ENCODE data around the gene TPPP3.

TPPP3 gene

DNA sequence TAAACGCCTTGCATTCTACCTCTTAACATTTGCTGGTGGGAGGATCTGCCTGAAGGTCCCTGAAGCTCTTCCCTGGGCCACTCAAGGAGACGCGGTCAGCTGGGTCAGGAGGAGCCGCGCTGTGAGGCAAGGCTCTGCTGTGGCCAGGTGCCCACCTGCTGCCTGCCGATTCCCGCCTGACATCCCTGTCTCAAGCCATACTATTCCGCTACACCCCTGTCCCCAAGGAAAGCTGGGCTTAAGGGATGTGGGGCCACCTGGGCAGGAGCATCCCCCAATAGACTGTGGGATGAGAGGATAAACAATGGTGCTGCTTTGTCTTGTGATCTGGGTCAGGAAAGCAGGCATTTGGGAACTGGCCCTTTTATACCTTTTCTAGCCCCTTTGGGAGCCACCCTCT lies 5.1 kb downstream of the TPPP3 start:
- H3K27ac ChIP-seq (ENCODE audit: low read depth, low read length): no peak overlapping the region
- no CpG with 5 or more reads among the region's 8 CpGs for WGBS (ENCODE audit: extremely low coverage, insufficient coverage, insufficient read length)
- no peak for DNase-seq

DNA sequence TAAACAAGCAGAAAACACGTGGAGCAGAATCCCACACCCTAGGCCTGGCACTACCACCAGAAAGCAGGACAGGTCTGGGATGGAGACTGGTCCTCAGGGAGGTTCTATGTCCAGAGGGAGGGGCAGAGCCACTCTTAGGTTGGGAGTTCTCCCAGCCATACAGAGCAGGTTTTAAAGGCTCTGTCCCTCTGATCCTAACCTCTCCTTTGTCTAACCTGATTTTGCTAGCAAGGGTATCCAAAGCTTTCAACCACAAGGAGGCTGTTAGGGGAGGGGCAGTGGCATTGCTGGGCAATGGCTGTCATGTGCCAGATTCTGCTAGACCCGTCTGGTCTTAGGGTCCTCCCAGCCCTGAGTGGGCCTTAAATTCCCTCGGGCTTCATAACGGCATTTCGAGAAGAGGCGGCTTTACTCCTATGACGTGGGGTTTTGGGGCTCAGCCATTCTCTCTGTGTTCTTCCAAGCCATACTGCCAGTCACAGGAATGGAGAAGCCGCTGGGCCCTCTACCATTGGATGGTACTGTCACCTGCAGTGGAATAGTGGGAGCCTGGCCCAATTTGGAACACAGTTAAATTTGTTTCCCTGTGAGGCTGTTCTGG lies 5.7 kb downstream of the TPPP3 start:
- H2BK5ac ChIP-seq (ENCODE audit: low read depth, low read length, poor library complexity): no peak overlapping the region
- DNase-seq: no peak
- H2BK12ac ChIP-seq (ENCODE audit: low read length): no peak overlapping the region
- no peak overlapping the region for H3K23ac ChIP-seq (ENCODE audit: low read length)
- no peak overlapping the region for H4K12ac ChIP-seq (ENCODE audit: low read depth, low read length)
- no peak overlapping the region for H3K9ac ChIP-seq (ENCODE audit: low read length)
- no peak overlapping the region for H3K4ac ChIP-seq (ENCODE audit: low read depth, low read length)
- no peaks in the 10 kb centered on the region for H3K79me1 ChIP-seq (ENCODE audit: low read length)
- no peak overlapping the region for H2BK120ac ChIP-seq (ENCODE audit: insufficient read depth, low read length, poor library complexity)
- H3K18ac ChIP-seq (ENCODE audit: low read length): no peak overlapping the region
- no peaks in the 10 kb centered on the region for H3K4me1 ChIP-seq (ENCODE audit: control insufficient read depth in 1 of 2, insufficient read depth in 2 of 2, low read length in 2 of 2)
- H3K4me2 ChIP-seq (ENCODE audit: low read length): no peak overlapping the region
- H3K9me3 ChIP-seq (ENCODE audit: insufficient read depth, low read depth, low read length): peaks cover 2% of the 10 kb centered on the region
- H2AFZ ChIP-seq (ENCODE audit: insufficient read depth, low read length, poor library complexity): no peak overlapping the region
- no peaks in the 10 kb centered on the region for H3K79me2 ChIP-seq (ENCODE audit: control insufficient read depth, insufficient read depth, low read length, poor library complexity)
- H3K36me3 ChIP-seq (ENCODE audit: control insufficient read depth in 1 of 2, insufficient read depth in 2 of 2, low read length in 2 of 2): no peaks in the 10 kb centered on the region
- no peak overlapping the region for H4K8ac ChIP-seq (ENCODE audit: low read depth, low read length)
- no CpG with 5 or more reads among the region's 8 CpGs for WGBS (ENCODE audit: extremely low coverage, insufficient coverage, insufficient read length)
- no peak overlapping the region for H2AK5ac ChIP-seq (ENCODE audit: low read length)
- no peak overlapping the region for H3K27ac ChIP-seq (ENCODE audit: low read depth, low read length)
- H4K91ac ChIP-seq (ENCODE audit: low read depth, low read length): no peak overlapping the region
- H3K14ac ChIP-seq (ENCODE audit: low read length): no peak overlapping the region
- H3K27me3 ChIP-seq (ENCODE audit: insufficient read depth, low read length): peaks cover 1% of the 10 kb centered on the region
- no peak overlapping the region for H3K4me3 ChIP-seq (ENCODE audit: low read depth, low read length)

More for the DNA sequence above, 5.1 kb downstream of the TPPP3 start:
- H3K79me1 ChIP-seq (ENCODE audit: low read length): no peaks in the 10 kb centered on the region
- no peak overlapping the region for H2AFZ ChIP-seq (ENCODE audit: insufficient read depth, low read length, poor library complexity)
- H4K91ac ChIP-seq (ENCODE audit: low read depth, low read length): no peak overlapping the region
- peaks cover 0 to 3% of the 10 kb centered on the region in 2 experiments for H3K4me1 ChIP-seq (ENCODE audit: control insufficient read depth in 1 of 2, insufficient read depth in 2 of 2, low read length in 2 of 2)
- H3K27me3 ChIP-seq (ENCODE audit: insufficient read depth, low read length): peaks cover 8% of the 10 kb centered on the region
- no peak overlapping the region for H2BK120ac ChIP-seq (ENCODE audit: insufficient read depth, low read length, poor library complexity)
- no peak overlapping the region for H4K12ac ChIP-seq (ENCODE audit: low read depth, low read length)
- no peaks in the 10 kb centered on the region for H3K36me3 ChIP-seq (ENCODE audit: control insufficient read depth in 1 of 2, insufficient read depth in 2 of 2, low read length in 2 of 2)
- no peak overlapping the region for H3K23ac ChIP-seq (ENCODE audit: low read length)
- no peak overlapping the region for H3K9ac ChIP-seq (ENCODE audit: low read length)
- no peak overlapping the region for H3K18ac ChIP-seq (ENCODE audit: low read length)
- H2BK12ac ChIP-seq (ENCODE audit: low read length): no peak overlapping the region
- no peak overlapping the region for H2BK5ac ChIP-seq (ENCODE audit: low read depth, low read length, poor library complexity)
- H3K4me2 ChIP-seq (ENCODE audit: low read length): no peak overlapping the region
- peaks cover 2% of the 10 kb centered on the region for H3K9me3 ChIP-seq (ENCODE audit: insufficient read depth, low read depth, low read length)
- H3K4ac ChIP-seq (ENCODE audit: low read depth, low read length): no peak overlapping the region
- H3K79me2 ChIP-seq (ENCODE audit: control insufficient read depth, insufficient read depth, low read length, poor library complexity): no peaks in the 10 kb centered on the region
- H3K4me3 ChIP-seq (ENCODE audit: low read depth, low read length): no peak overlapping the region
- no peak overlapping the region for H2AK5ac ChIP-seq (ENCODE audit: low read length)
- H3K14ac ChIP-seq (ENCODE audit: low read length): no peak overlapping the region
- H4K8ac ChIP-seq (ENCODE audit: low read depth, low read length): no peak overlapping the region

DNA sequence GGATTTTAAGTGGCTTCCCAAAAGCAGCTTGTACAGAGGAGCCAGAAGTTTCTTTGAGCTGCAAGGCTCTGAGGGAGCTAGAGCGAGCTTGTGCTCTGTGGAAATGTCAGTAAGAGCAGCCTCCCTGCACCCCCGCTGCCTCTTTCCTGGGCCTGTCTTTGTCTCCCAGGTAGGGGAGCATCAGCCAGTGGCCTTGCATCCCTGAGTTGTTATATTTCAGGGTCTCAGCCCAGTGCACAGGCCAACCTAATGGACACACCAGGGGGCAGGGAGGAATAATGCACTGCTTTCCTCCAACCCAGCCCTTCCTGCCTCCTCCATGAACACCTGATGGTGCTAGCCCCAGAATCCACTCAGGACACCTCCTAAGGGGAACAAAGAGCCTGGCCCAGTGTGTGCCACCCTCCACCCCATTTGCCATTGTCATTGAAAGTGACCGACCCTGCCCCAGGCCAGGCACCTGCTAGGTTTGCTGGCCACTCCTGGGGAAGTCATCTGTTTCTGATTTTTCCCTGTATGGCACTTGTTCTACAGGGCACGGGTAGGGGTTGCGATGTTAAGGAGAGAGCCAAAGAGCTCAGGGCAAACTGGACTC lies 6.3 kb downstream of the TPPP3 start:
- no peak overlapping the region for H3K27ac ChIP-seq (ENCODE audit: low read depth, low read length)
- H3K4me3 ChIP-seq (ENCODE audit: low read depth, low read length): no peak overlapping the region
- H3K9me3 ChIP-seq (ENCODE audit: insufficient read depth, low read depth, low read length): peaks cover 2% of the 10 kb centered on the region
- no peak overlapping the region for H2AK5ac ChIP-seq (ENCODE audit: low read length)
- no peak for DNase-seq
- no CpG with 5 or more reads among the region's 5 CpGs for WGBS (ENCODE audit: extremely low coverage, insufficient coverage, insufficient read length)
- H3K4me2 ChIP-seq (ENCODE audit: low read length): no peak overlapping the region
- H3K79me2 ChIP-seq (ENCODE audit: control insufficient read depth, insufficient read depth, low read length, poor library complexity): no peaks in the 10 kb centered on the region
- H2BK120ac ChIP-seq (ENCODE audit: insufficient read depth, low read length, poor library complexity): no peak overlapping the region
- no peak overlapping the region for H3K14ac ChIP-seq (ENCODE audit: low read length)
- H2BK12ac ChIP-seq (ENCODE audit: low read length): no peak overlapping the region
- H3K4me1 ChIP-seq (ENCODE audit: control insufficient read depth in 1 of 2, insufficient read depth in 2 of 2, low read length in 2 of 2): no peaks in the 10 kb centered on the region
- no peaks in the 10 kb centered on the region for H3K36me3 ChIP-seq (ENCODE audit: control insufficient read depth in 1 of 2, insufficient read depth in 2 of 2, low read length in 2 of 2)
- H3K23ac ChIP-seq (ENCODE audit: low read length): no peak overlapping the region
- H2AFZ ChIP-seq (ENCODE audit: insufficient read depth, low read length, poor library complexity): no peak overlapping the region
- no peak overlapping the region for H4K8ac ChIP-seq (ENCODE audit: low read depth, low read length)
- no peaks in the 10 kb centered on the region for H3K27me3 ChIP-seq (ENCODE audit: insufficient read depth, low read length)
- no peak overlapping the region for H4K91ac ChIP-seq (ENCODE audit: low read depth, low read length)
- no peaks in the 10 kb centered on the region for H3K79me1 ChIP-seq (ENCODE audit: low read length)
- H3K9ac ChIP-seq (ENCODE audit: low read length): no peak overlapping the region
- no peak overlapping the region for H2BK5ac ChIP-seq (ENCODE audit: low read depth, low read length, poor library complexity)
- no peak overlapping the region for H4K12ac ChIP-seq (ENCODE audit: low read depth, low read length)
- H3K18ac ChIP-seq (ENCODE audit: low read length): no peak overlapping the region
- no peak overlapping the region for H3K4ac ChIP-seq (ENCODE audit: low read depth, low read length)

DNA sequence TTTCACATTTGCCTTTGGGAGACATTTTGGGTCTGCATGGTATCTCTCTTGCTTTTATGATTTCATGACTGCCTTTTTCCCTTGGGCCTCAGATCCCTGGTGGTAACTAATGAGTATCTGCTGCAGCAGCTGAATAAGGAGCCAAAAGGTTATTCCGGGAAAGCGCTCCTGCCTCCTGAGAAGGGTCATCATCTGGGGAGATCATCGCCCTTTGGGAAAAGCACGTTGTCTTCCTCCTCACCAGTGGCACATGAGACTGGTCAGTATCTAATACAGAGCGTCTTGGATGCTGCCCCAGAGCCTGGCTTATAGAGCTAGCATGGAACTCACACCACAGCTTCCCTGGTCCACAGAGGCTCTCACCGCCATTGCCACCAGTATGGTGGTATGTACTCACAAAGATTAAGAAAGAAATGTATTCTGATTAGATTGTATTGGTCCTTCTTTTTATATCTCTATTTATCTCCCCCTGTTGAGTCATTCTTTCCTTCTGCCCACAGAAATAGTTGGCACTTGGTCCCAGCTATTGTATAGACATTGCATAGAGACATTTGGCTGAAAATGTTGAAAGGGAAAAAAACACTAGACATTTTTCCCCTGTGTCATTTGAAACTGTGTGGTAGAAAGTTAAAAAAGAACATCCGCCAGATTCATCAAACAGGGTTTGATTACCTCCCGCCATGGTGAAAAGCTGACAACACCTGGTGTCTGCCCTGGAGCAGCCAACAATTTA lies 8.4 kb downstream of the TPPP3 start:
- H3K18ac ChIP-seq (ENCODE audit: low read length): no peak overlapping the region
- H3K4me1 ChIP-seq (ENCODE audit: control insufficient read depth in 1 of 2, insufficient read depth in 2 of 2, low read length in 2 of 2): no peaks in the 10 kb centered on the region
- H2AFZ ChIP-seq (ENCODE audit: insufficient read depth, low read length, poor library complexity): no peak overlapping the region
- H3K4ac ChIP-seq (ENCODE audit: low read depth, low read length): no peak overlapping the region
- H3K4me3 ChIP-seq (ENCODE audit: low read depth, low read length): no peak overlapping the region
- H3K27me3 ChIP-seq (ENCODE audit: insufficient read depth, low read length): no peaks in the 10 kb centered on the region
- H2BK12ac ChIP-seq (ENCODE audit: low read length): no peak overlapping the region
- no peak overlapping the region for H4K12ac ChIP-seq (ENCODE audit: low read depth, low read length)
- H4K91ac ChIP-seq (ENCODE audit: low read depth, low read length): no peak overlapping the region
- no peak overlapping the region for H3K27ac ChIP-seq (ENCODE audit: low read depth, low read length)
- no CpG with 5 or more reads among the region's 8 CpGs for WGBS (ENCODE audit: extremely low coverage, insufficient coverage, insufficient read length)
- H3K14ac ChIP-seq (ENCODE audit: low read length): no peak overlapping the region
- H2AK5ac ChIP-seq (ENCODE audit: low read length): no peak overlapping the region
- no peak overlapping the region for H2BK5ac ChIP-seq (ENCODE audit: low read depth, low read length, poor library complexity)
- no peak overlapping the region for H3K9ac ChIP-seq (ENCODE audit: low read length)
- no peak overlapping the region for H4K8ac ChIP-seq (ENCODE audit: low read depth, low read length)
- no peak overlapping the region for H2BK120ac ChIP-seq (ENCODE audit: insufficient read depth, low read length, poor library complexity)
- no peaks in the 10 kb centered on the region for H3K36me3 ChIP-seq (ENCODE audit: control insufficient read depth in 1 of 2, insufficient read depth in 2 of 2, low read length in 2 of 2)
- peaks cover 2% of the 10 kb centered on the region for H3K9me3 ChIP-seq (ENCODE audit: insufficient read depth, low read depth, low read length)
- no peak overlapping the region for H3K23ac ChIP-seq (ENCODE audit: low read length)
- H3K4me2 ChIP-seq (ENCODE audit: low read length): no peak overlapping the region
- DNase-seq: no peak
- no peaks in the 10 kb centered on the region for H3K79me2 ChIP-seq (ENCODE audit: control insufficient read depth, insufficient read depth, low read length, poor library complexity)
- no peaks in the 10 kb centered on the region for H3K79me1 ChIP-seq (ENCODE audit: low read length)

All from trophoblast cell (in vitro differentiated cells and primary cell).